Prostate gland (tissue), 2 donors: ENCODE data around the gene PDE6G. TPM values are rescaled to one million over a fixed set of nuclear protein-coding genes. Genes with fewer than 3 reads are reported as not detected.

Experiments
- DNase-seq: peaks from one replicate; pipeline ENCODE4 v3.0.0-alpha.2; 2019; ENCODE audit warnings: low spot score
- H3K27ac ChIP-seq, 2 donors: fragments of 200-600 bp; sonication (generic); 2 replicates each; pipeline ENCODE4 v1.5.1; 2017 to 2019
- H3K27me3 ChIP-seq: fragments of 200-600 bp; sonication (generic); replicated peaks from 2 replicates; pipeline ENCODE4 v1.5.1; 2019; ENCODE audit not compliant: insufficient read depth
- H3K36me3 ChIP-seq, 2 donors: fragments of 200-600 bp; sonication (generic); 1 replicate in 1 of 2; 2 replicates in 1 of 2; pipeline versions ENCODE4 v1.5.1 to v1.8.1; 2017 to 2019
- H3K4me1 ChIP-seq: fragments of 200-600 bp; sonication (generic); replicated peaks from 2 replicates; pipeline ENCODE4 v1.5.1; 2019
- H3K4me3 ChIP-seq, 2 donors: fragments of 200-600 bp; sonication (generic); 2 replicates each; pipeline ENCODE4 v1.5.1; 2017 to 2019
- H3K9me3 ChIP-seq: fragments of 200-600 bp; sonication (generic); 2 replicates; pipeline ENCODE4 v1.5.1; 2017
- POLR2A ChIP-seq: fragments of 450-650 bp; IDR thresholded peaks from one replicate; pipeline ENCODE4 v1.6.1; 2016; ENCODE audit warnings: antibody characterized with exemption, mild to moderate bottlenecking
- POLR2AphosphoS5 ChIP-seq: sonication (generic); formaldehyde crosslinking; IDR thresholded peaks from one replicate; pipeline ENCODE4 v1.6.1; 2017; ENCODE audit warnings: antibody characterized with exemption
- WGBS: methylation state at CpG from one replicate; pipeline ENCODE4 v1.1.5; 2018; 5-methylcytosine and 5-hydroxymethylcytosine counted together
- intact Hi-C: fragments of 100-400 bp; cut with DNase I; formaldehyde crosslinking; loops from one replicate; pipeline ENCODE4 v1.14.2; 2022
- total RNA-seq, 2 donors: library from RNA; depleted of rRNA; stranded (reverse); fragments of >200 nt; gene quantifications; one replicate each; pipeline ENCODE4 v1.1.0, GENCODE V29; 2016
- TF ChIP-seq, protein P1 (sequence below), 4 experiments: fragments of 200-600 bp in 2 of 4; fragments of 450-650 bp in 2 of 4; sonication (generic) in 2 of 4; IDR thresholded peaks; 1 replicate in 3 of 4; 2 replicates in 1 of 4; pipeline ENCODE4 v1.5.1; 2016 to 2019; ENCODE audit warnings: antibody characterized with exemption in 4 of 4, mild to moderate bottlenecking in 2 of 4, moderate library complexity in 2 of 4

The PDE6G gene
- total RNA-seq, 2 donors from 2014 or later, result not detected

DNA sequence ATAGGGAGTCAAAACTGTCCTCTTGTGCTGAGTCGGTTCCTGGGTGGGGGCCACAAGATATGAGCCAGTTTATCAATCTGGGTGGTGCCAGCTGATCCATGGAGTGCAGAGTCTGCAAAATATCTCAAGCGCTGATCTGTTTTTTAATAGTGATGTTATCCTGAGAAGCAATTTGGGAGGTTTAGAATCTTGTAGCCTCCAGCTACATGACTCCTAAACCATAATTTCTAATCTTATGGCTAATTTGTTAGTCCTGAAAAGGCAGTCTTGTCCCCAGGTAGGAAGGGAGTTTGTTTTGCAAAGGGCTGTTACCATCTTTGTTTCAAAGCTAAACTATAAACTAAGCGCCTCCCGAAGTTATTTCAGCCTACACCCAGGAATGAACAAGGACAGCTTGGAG is 17.7 kb downstream of the PDE6G start:
- Histone ChIP-seq H3K36me3 (no peaks in the 10 kb centered on the region), H3K27me3 (no peaks in the 10 kb centered on the region), H3K27ac (no peak overlapping the region), H3K9me3 (no peaks in the 10 kb centered on the region), H3K4me3 (no peak overlapping the region), H3K4me1 (peaks cover 5% of the 10 kb centered on the region)
- WGBS, result 86% methylated on average over 4 of the region's 4 CpGs
- intact Hi-C loops, result no loop called here
- DNase-seq, result no peak
- TF ChIP-seq, protein P1, sequence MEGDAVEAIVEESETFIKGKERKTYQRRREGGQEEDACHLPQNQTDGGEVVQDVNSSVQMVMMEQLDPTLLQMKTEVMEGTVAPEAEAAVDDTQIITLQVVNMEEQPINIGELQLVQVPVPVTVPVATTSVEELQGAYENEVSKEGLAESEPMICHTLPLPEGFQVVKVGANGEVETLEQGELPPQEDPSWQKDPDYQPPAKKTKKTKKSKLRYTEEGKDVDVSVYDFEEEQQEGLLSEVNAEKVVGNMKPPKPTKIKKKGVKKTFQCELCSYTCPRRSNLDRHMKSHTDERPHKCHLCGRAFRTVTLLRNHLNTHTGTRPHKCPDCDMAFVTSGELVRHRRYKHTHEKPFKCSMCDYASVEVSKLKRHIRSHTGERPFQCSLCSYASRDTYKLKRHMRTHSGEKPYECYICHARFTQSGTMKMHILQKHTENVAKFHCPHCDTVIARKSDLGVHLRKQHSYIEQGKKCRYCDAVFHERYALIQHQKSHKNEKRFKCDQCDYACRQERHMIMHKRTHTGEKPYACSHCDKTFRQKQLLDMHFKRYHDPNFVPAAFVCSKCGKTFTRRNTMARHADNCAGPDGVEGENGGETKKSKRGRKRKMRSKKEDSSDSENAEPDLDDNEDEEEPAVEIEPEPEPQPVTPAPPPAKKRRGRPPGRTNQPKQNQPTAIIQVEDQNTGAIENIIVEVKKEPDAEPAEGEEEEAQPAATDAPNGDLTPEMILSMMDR (IDR thresholded peaks at IDR 0.05), result no peak
- TF ChIP-seq POLR2A, result no peak
- TF ChIP-seq POLR2AphosphoS5, result no peak

DNA sequence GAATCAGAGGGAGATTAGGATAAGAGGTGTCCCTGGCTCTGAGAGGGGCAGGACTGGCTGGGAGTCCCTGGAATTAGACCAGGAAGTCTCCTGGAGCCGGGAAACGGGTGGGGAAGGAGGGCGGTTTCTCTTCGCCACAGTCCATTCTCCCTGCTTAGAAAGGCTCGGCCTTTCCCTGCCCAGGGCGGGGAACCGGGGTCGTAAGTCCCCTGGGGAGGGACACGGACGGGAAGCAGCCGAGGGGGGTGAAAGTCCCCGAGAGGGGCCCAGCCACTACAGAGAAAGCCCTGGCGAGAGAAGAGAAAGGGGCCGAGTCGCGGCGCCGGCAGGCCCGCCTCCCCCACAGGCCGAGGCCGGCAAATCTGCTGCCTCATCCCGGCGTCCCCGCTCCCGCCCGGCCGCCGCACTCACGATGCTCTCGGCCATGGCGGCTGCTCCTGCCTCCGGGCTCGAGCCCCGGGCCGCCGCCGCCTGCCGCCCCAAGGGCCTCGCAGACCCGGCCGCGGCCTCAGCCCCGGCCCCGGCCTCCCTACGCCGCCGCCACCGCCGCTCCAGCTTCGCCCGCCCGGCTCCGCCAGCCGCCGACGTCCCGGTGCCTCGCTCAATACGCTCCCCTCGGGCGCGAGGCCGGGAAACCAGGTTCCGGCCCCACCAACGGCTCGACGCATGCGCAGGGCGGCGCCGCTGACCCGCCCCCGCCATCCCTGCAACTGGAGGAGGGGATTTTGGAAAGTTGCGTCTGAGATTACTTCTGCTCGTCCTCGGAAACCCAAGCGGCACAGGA is 19.6 kb downstream of the PDE6G start, which contains the start of the genes NPLOC4 and TSPAN10:
TSS of gene NPLOC4 (minus strand) at position 608 of the 784 bp plus-strand sequence. CDS start at position 426, 182 bp downstream.
TSS of gene TSPAN10 (plus strand) at position 692 of the 784 bp plus-strand sequence. CDS start 5,217 bp downstream, outside the sequence.
- Histone ChIP-seq H3K4me1 (peaks cover 5% of the 10 kb centered on the region), H3K4me3 (peak within 1 kb of the TSS; percentile 85 to 90), H3K27ac (peak within 1 kb of the TSS; percentile 77 to 85), H3K27me3 (no peaks in the 10 kb centered on the region), H3K9me3 (no peaks in the 10 kb centered on the region), H3K36me3 (no peaks in the 10 kb centered on the region)
- peak; percentile 66 for DNase-seq
- peak; percentile 66 for TF ChIP-seq POLR2A
- TF ChIP-seq POLR2AphosphoS5, result peak; percentile 93
- TF ChIP-seq, protein P1 (IDR thresholded peaks at IDR 0.05), result peak in 1 of 4 experiments; percentile 24
- intact Hi-C loops, result no loop called here
- WGBS, result under 1% methylated on average over 64 of the region's 77 CpGs

DNA sequence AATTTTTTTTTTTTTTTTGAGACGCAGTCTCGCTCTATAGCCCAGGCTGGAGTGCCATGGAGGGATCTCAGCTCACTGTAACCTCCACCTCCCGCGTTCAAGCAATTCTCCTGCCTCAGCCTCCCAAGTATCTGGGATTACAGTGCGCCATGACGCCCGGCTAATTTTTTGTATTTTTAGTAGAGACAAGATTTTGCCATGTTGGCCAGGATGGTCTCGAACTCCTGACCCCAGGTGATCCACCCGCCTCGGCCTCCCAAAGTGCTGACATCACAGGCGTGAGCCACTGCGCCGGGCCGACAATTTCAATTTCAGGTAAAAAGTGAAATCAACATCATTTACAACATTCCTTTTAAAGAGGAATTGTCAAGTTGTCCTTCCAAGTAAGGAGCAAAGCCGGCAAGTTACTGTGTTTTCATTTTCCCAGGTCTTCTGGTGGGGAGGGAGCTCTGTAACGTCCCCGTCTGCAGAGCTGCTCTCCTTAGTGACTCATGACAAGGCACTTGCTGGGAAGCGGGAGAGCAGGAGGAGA is 20.3 kb downstream of the PDE6G start:
- Histone ChIP-seq H3K9me3 (no peaks in the 10 kb centered on the region), H3K27ac (peak overlapping the region; percentile 77 to 85), H3K4me1 (peaks cover 5% of the 10 kb centered on the region), H3K4me3 (peak overlapping the region; percentile 85 to 90), H3K36me3 (no peaks in the 10 kb centered on the region), H3K27me3 (no peaks in the 10 kb centered on the region)
- no peak for TF ChIP-seq POLR2A
- TF ChIP-seq POLR2AphosphoS5, result no peak
- TF ChIP-seq, protein P1 (IDR thresholded peaks at IDR 0.05), result no peak
- WGBS, result 35% methylated on average over 18 of the region's 18 CpGs
- no peak for DNase-seq
- intact Hi-C loops, result no loop called here

DNA sequence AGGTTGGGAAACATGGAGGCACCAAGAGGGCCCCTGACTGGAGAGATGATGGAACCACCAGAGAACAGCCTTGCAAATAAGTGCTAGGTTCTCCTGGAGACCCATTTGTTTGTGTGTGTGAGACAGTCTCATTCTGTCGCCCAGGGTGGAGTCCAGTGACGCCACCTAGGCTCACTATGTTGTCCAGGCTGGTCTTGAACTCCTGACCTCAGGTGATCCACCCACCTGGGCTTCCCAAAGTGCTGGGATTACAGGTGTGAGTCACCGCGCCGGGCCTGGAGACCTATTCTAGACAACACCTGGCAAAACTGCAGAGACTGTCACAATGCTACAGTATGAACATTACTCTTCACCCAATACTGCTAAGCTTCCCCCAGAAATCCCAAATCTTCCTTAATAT is 20.9 kb downstream of the PDE6G start:
- H3K4me3 ChIP-seq, result peak overlapping the region in 1 of 2 donors; percentile 90

More for the DNA sequence above, 20.9 kb downstream of the PDE6G start:
- Histone ChIP-seq H3K27me3 (no peaks in the 10 kb centered on the region), H3K4me1 (peaks cover 5% of the 10 kb centered on the region), H3K27ac (no peak overlapping the region), H3K9me3 (no peaks in the 10 kb centered on the region), H3K36me3 (no peaks in the 10 kb centered on the region)
- no peak for DNase-seq
- TF ChIP-seq, protein P1 (IDR thresholded peaks at IDR 0.05), result no peak
- no peak for TF ChIP-seq POLR2AphosphoS5
- no peak for TF ChIP-seq POLR2A
- WGBS, result 90% methylated on average over 5 of the region's 5 CpGs
- intact Hi-C loops, result no loop called here
